K562 (cell line): ENCODE data around the gene UBE2B. TPM values are rescaled to one million over a fixed set of nuclear protein-coding genes. Genes with fewer than 3 reads are reported as not detected.

Source experiments
- ATF6 ChIP-seq: sonication (generic); formaldehyde crosslinking; IDR thresholded peaks from 2 replicates; pipeline ENCODE4 v1.4.0; 2020; ENCODE audit warnings: mild to moderate bottlenecking, missing genetic modification reagents
- C11orf30 ChIP-seq: fragments of 450-650 bp; IDR thresholded peaks from 2 replicates; pipeline ENCODE4 v1.6.1; 2016; ENCODE audit warnings: low read depth, mild to moderate bottlenecking
- ELF4 ChIP-seq: fragments of 450-650 bp; formaldehyde crosslinking; IDR thresholded peaks from 2 replicates; pipeline ENCODE4 v1.4.0; 2022; ENCODE audit warnings: missing genetic modification characterization
- ETS2 ChIP-seq: IDR thresholded peaks from 2 replicates; pipeline ENCODE4 v1.6.1; 2016; ENCODE audit warnings: borderline replicate concordance, missing genetic modification characterization, mild to moderate bottlenecking, moderate library complexity, missing compliant biosample characterization; ENCODE audit not compliant: poor library complexity, severe bottlenecking
- GABPA ChIP-seq: fragments of 200-800 bp; sonication (Bioruptor generic); conservative IDR thresholded peaks from 2 replicates; pipeline ENCODE4 v1.6.1; 2016; ENCODE audit warnings: low read depth, missing genetic modification characterization, missing compliant biosample characterization
- GTF2F1 ChIP-seq: IDR thresholded peaks from 2 replicates; pipeline ENCODE4 v1.6.1; 2011; ENCODE audit warnings: low read depth, low read length, improper control_type of control experiment
- KLF13 ChIP-seq: fragments of 450-650 bp; IDR thresholded peaks from 2 replicates; pipeline ENCODE4 v1.6.1; 2016; ENCODE audit warnings: missing genetic modification characterization, low read depth, mild to moderate bottlenecking, missing compliant biosample characterization, moderate library complexity, borderline replicate concordance
- MITF ChIP-seq: IDR thresholded peaks from 2 replicates; pipeline ENCODE4 v1.6.1; 2014; ENCODE audit warnings: antibody characterized with exemption
- NFXL1 ChIP-seq: fragments of 450-650 bp; formaldehyde crosslinking; IDR thresholded peaks from 2 replicates; pipeline ENCODE4 v1.4.0; 2021; ENCODE audit warnings: mild to moderate bottlenecking
- NONO ChIP-seq, 2 experiments: fragments of 200-400 bp in 1 of 2; fragments of 450-650 bp in 1 of 2; formaldehyde crosslinking in 1 of 2; IDR thresholded peaks; 2 replicates each; pipeline ENCODE4 v1.6.1; 2017; ENCODE audit warnings: low read depth in 2 of 2, mild to moderate bottlenecking in 2 of 2, moderate library complexity in 2 of 2, low read length in 1 of 2
- NUFIP1 ChIP-seq: fragments of 450-650 bp; IDR thresholded peaks from 2 replicates; pipeline ENCODE4 v1.6.1; 2018; ENCODE audit not compliant: partially characterized antibody
- POLR3A ChIP-seq: IDR thresholded peaks from 2 replicates; pipeline ENCODE4 v1.6.1; 2011; ENCODE audit warnings: borderline replicate concordance, mild to moderate bottlenecking, moderate library complexity; ENCODE audit not compliant: insufficient read length, insufficient read depth; ENCODE audit errors: extremely low read depth
- RUNX1 ChIP-seq: sonication (generic); IDR thresholded peaks from 2 replicates; pipeline ENCODE4 v1.6.1; 2016; ENCODE audit warnings: antibody characterized with exemption, low read depth
- SP2 ChIP-seq: IDR thresholded peaks from 2 replicates; pipeline ENCODE4 v1.6.1; 2011; ENCODE audit warnings: mild to moderate bottlenecking, low read depth, low read length, moderate library complexity; ENCODE audit not compliant: poor library complexity, severe bottlenecking; ENCODE audit errors: extremely low read depth
- ZFX ChIP-seq: sonication (generic); formaldehyde crosslinking; IDR thresholded peaks from 2 replicates; pipeline ENCODE4 v1.8.0; 2022; ENCODE audit warnings: mild to moderate bottlenecking, missing genetic modification reagents, moderate library complexity
- ZNF174 ChIP-seq: fragments of 250-450 bp; sonication (Bioruptor Pico); IDR thresholded peaks from 2 replicates; pipeline ENCODE4 v1.4.0; 2020; ENCODE audit warnings: mild to moderate bottlenecking
- ZNF436 ChIP-seq: fragments of 250-450, 450-650 bp; sonication (Bioruptor Pico); formaldehyde crosslinking; IDR thresholded peaks from 2 replicates; pipeline ENCODE4 v1.7.0; 2020; ENCODE audit warnings: mild to moderate bottlenecking
- ZZZ3 ChIP-seq: fragments of 450-650 bp; IDR thresholded peaks from 2 replicates; pipeline ENCODE4 v1.6.1; 2016; ENCODE audit warnings: antibody characterized with exemption, mild to moderate bottlenecking, moderate library complexity
- polyA plus RNA-seq, 8 experiments: library from polyadenylated mRNA; depleted of rRNA in 4 of 8; stranded (reverse) in 5 of 8; unstranded in 3 of 8; fragments of >200 nt; fragmentation: Nextera tagmentation in 2 of 8; fragmentation: Illumina TruSeq in 1 of 8; extraction: Ambion mirVana in 2 of 8; extraction: Trizol in 1 of 8; gene quantifications; 2 replicates each; pipeline versions ENCODE4 v1.2.1 to v1.2.3, GENCODE V29; 2011 to 2014; ENCODE audit warnings: inconsistent platforms in 1 of 8, missing spikeins in 1 of 8
- total RNA-seq, 7 experiments: library from RNA; depleted of rRNA in 6 of 7; stranded (reverse); fragments of >200 nt in 6 of 7; fragmentation: Illumina TruSeq in 2 of 7; extraction: Trizol in 2 of 7; gene quantifications; 2 replicates each; pipeline versions ENCODE4 v1.2.1 to v1.2.3, GENCODE V29; 2011 to 2021; ENCODE audit warnings: low replicate concordance in 1 of 7
- TF ChIP-seq, protein P1 (sequence below), 2 experiments: fragments of 450-650 bp in 1 of 2; sonication (generic) in 1 of 2; formaldehyde crosslinking in 1 of 2; IDR thresholded peaks in 1 of 2; conservative IDR thresholded peaks in 1 of 2; 2 replicates each; pipeline versions ENCODE4 v1.6.1 to v1.8.1; 2016 to 2023; ENCODE audit warnings: mild to moderate bottlenecking in 2 of 2, moderate library complexity in 2 of 2, inconsistent platforms in 1 of 2, missing genetic modification reagents in 1 of 2
- TF ChIP-seq, protein P2 (sequence below): IDR thresholded peaks from 2 replicates; pipeline ENCODE4 v1.6.1; 2012; ENCODE audit warnings: low read depth, low read length, improper control_type of control experiment, borderline replicate concordance

UBE2B gene
- total and polyA plus RNA-seq, 9 of the 15 experiments (the other 6 are each of a cell fraction or from before 2014, with no cell fraction given) = 13.1 to 198 (median 75.5) TPM

DNA sequence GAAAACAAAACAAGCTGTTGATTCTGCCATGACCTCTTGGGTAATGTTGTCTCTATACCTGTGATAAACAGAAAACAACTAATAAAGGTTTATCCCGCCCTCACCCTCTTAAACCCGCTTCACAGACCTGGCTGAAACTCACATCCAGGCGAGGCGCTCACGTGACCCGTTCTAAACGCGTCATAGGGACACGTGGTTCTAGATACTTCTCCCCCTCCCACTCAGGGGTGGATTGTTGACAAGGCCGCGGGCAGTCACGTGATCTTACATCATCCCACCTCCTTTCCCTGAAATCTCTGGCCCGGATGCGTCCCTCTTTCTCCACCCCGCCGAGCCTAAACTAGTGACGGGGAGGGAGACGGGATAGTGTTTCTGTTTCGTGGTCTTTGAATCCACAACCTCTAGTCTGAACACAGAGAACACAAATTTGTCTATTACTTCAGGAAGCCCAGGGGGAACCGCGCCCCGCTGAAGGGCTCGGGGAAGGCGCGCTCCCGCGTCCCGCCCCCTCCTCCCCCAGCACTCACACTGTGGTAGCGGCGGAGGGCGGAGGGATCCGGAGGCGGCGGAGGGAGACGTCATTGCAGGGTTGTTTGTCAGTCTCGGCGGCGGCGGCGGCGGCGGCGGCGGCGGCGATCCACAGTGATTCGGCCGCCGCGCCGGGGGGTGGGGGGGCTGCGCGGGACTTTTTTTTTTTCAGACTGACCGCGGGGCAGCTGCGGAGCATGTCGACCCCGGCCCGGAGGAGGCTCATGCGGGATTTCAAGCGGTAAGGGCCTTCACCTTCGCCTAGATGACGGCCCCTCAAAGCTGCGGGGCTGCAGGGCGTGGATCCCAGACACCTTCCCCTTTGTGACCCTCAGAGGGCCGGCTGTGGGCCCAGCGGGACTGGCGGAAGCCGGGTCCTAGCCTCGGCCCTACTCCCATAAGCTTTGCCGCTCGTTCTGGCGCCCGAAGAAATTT, at the start of gene UBE2B (continued):
- TF ChIP-seq ZNF174 (CRISPR knock-in tag) (no peak), NONO (IDR thresholded peaks at IDR 0.05; ENCODE audit: low read depth in 2 of 2, low read length in 1 of 2) (peak in 1 of 2 experiments; percentile 100; a peak in 2 of 4 replicates), NUFIP1 (peak; percentile 91), MITF (peak; percentile 96), GTF2F1 (no peak), C11orf30 (peak; percentile 70), ATF6 (CRISPR knock-in tag) (no peak), POLR3A (no peak), ZFX (CRISPR knock-in tag) (peak; percentile 79), GABPA (tag) (peak; percentile 75), NFXL1 (no peak), RUNX1 (no peak), ZZZ3 (no peak), SP2 (no peak), ELF4 (CRISPR knock-in tag) (no peak; the same call in 1 of the 2 replicates), KLF13 (tag) (peak; percentile 98), ETS2 (tag) (no peak), ZNF436 (CRISPR knock-in tag) (0 out of 2 replicates have a peak, but pooled peaks have one; percentile 9)
- TF ChIP-seq, protein P1, sequence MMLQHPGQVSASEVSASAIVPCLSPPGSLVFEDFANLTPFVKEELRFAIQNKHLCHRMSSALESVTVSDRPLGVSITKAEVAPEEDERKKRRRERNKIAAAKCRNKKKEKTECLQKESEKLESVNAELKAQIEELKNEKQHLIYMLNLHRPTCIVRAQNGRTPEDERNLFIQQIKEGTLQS (IDR thresholded peaks at IDR 0.05) = peak; percentile 96
- TF ChIP-seq, protein P1 (CRISPR knock-in tag; conservative IDR thresholded peaks at IDR 0.05) = peak; percentile 25; the same call in 1 of the 2 replicates
- TF ChIP-seq, protein P2, sequence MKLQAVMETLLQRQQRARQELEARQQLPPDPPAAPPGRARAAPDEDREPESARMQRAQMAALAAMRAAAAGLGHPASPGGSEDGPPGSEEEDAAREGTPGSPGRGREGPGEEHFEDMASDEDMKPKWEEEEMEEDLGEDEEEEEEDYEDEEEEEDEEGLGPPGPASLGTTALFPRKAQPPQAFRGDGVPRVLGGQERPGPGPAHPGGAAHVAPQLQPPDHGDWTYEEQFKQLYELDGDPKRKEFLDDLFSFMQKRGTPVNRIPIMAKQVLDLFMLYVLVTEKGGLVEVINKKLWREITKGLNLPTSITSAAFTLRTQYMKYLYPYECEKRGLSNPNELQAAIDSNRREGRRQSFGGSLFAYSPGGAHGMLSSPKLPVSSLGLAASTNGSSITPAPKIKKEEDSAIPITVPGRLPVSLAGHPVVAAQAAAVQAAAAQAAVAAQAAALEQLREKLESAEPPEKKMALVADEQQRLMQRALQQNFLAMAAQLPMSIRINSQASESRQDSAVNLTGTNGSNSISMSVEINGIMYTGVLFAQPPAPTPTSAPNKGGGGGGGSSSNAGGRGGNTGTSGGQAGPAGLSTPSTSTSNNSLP = peak; percentile 38; the same call in 1 of the 2 replicates
